Right lobe of liver (tissue), 4 donors: ENCODE data around the gene PDE6G.

Source experiments
- POLR2A ChIP-seq: fragments of 450-650 bp; IDR thresholded peaks from one replicate; pipeline ENCODE4 v1.6.1; 2017; ENCODE audit warnings: antibody characterized with exemption, mild to moderate bottlenecking
- TF ChIP-seq, protein P1 (sequence below), 4 donors: fragments of 200-600 bp in 3 of 4; fragments of 450-650 bp in 1 of 4; IDR thresholded peaks; one replicate each; pipeline versions ENCODE4 v1.5.1 to v1.8.0; 2016 to 2022; ENCODE audit warnings: antibody characterized with exemption in 4 of 4, mild to moderate bottlenecking in 2 of 4
- donor health status: DM: no; HTN: no; CAD: no.
- donor health status: DM: no; HTN: no; CAD: no.
- donor health status: DM: no; HTN: yes; CAD: no.

DNA sequence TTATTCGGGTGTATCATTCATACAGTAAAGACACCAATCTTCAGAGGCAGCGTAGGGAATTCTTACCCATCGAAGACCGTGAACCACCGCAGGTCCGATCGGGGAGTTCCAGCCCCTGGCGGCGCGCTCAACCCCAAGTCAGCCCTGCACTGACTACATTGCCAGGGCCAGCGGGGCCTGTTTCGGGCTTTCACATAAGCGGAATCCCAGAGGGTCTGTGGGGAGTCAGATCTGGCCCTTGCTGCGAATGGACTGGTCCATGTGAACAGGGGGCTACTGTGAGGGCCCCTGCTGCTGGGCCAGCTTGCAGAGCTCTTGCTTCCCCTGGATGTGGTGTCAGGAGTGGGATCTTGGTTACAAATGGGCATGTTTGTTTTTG, 7.6 kb downstream of the PDE6G start:
- TF ChIP-seq, protein P1, sequence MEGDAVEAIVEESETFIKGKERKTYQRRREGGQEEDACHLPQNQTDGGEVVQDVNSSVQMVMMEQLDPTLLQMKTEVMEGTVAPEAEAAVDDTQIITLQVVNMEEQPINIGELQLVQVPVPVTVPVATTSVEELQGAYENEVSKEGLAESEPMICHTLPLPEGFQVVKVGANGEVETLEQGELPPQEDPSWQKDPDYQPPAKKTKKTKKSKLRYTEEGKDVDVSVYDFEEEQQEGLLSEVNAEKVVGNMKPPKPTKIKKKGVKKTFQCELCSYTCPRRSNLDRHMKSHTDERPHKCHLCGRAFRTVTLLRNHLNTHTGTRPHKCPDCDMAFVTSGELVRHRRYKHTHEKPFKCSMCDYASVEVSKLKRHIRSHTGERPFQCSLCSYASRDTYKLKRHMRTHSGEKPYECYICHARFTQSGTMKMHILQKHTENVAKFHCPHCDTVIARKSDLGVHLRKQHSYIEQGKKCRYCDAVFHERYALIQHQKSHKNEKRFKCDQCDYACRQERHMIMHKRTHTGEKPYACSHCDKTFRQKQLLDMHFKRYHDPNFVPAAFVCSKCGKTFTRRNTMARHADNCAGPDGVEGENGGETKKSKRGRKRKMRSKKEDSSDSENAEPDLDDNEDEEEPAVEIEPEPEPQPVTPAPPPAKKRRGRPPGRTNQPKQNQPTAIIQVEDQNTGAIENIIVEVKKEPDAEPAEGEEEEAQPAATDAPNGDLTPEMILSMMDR (IDR thresholded peaks at IDR 0.05), result no peak
- no peak for TF ChIP-seq POLR2A
